Right kidney (tissue), 9 donors: ENCODE data around the gene SGO1.
"Not testable (repeated sequence)": the region's sequence is repeated elsewhere in the genome, so short reads cannot be mapped to it uniquely, and the experiment has no call there.

ENCODE experiments used
- DNase-seq: peaks from one replicate; pipeline ENCODE4 v3.0.0-alpha.2; 2016
- long read RNA-seq, 8 donors: transcript quantifications; one replicate each; lab custom pipeline, GENCODE V29; 2026

SGO1 gene
- long read RNA-seq, donor 1 = 0 reads
- long read RNA-seq, donor 2 = 0 reads
- long read RNA-seq, donor 3 = 0 reads
- long read RNA-seq, donor 4 = 0 reads
- long read RNA-seq, donor 5 = 0 reads
- long read RNA-seq, donor 6, partial matches to known transcripts = 0 of 1 reads
- long read RNA-seq, donor 6, other reads (novel, unspliced or antisense) = 0 of 1 reads
- long read RNA-seq, donor 7 = 0 reads
- long read RNA-seq, donor 8, partial matches to known transcripts = 0 of 1 reads
- long read RNA-seq, donor 8, other reads (novel, unspliced or antisense) = 0 of 1 reads

DNA sequence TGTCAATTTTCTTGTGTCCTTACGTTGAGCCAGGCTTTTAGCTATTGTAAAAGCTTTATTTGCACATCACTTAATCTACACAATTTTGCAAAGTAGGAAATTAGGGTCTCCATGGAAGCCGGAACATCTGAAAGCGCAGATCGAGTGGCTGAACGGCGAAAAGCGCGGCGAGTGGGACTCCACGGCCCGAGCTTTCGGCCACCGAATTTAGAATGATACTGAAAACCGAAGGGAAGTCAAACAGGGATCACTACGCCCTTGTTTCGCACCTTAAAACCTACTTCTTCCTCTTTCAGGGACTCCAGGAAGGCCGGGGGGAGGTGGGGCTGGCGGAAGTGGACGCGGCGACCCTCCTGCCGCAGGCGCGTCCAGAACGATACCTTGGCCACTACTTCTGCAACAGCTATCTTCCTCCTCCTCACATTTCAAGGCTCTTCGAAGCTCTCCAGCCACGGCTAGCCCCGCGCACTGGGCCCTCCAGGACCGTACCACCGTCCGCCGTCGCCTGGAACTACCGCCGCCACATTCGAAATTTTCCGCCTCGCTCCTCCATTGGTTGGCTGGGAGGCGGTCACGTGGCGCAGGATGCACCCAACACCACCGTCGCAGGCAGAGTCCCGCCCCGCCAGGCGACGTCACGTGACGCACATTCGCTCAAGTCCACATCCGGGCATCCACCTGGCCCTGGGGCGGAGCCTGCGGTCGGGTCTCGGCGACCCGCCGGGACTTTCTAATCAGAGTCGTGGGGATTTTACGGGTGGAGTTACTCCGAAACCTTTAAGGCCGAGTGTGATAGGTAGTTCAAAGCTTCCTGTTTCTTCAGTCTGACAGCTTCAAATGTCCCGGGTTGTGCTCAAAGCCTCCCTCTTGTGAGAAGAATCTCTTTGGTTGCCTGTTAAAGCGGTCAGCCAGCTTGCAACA lies at the start of gene SGO1:
Gene SGO1, minus strand, starts transcription at position 528 of the 921 bp plus-strand sequence. CDS start 2,179 bp downstream, outside the sequence.
- DNase-seq = peak; percentile 87

DNA sequence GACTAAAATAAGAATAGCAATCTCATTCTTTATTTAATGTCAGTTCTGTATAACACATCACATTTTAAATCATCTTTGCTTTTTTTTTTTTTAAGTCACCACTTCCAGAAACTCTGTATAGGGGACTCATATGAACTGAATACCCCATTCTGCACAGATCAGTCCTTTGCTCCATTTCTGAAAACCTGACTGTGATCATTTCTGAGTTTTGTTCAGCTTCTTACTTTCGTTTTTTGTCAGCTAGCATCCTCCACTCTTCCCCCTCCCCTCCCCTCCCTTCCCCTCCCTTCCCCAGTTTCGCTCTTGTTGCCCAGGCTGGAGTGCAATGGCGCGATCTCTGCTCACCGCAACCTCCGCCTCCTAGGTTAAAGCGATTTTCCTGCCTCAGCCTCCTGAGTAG lies 49.8 kb upstream of the SGO1 start:
- no peak for DNase-seq

DNA sequence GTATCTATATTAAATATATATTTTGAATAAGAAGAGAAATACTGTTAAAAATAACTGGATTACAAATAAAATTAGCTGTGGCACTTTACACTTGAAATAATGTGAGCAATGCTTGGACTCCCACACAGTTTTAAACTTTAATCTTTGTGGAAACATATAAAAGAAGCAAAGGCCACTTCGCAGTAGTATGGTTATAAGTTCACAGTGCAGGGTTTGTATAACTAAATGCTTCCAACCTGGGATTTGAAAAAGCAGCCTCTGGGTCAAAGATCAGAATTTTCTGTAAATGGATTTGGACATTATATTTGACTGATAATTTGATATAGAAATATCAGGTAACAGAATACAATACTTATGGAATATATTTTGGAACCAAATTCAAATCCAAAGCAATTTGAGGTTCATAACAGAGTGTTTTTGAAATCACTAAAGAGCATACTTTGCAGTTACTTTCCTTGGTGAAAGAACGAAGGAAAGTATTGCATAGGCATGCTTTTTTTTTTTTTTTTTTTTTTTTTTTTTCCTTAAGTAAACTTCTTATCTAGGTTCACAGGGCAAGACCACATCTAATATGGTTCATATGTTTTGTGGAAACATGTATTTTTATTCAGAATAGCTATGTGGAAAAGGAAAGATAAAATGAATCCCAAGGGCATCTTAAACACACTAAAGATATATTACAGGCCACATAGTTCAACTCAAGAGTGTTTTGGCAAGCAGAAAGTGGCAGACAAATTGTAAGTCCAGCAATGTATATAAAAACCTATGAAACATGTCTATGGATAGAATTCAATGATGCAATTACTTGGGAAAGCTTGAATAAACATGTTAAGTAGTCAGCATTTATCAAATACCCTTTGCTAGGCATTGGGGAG lies 47.1 kb upstream of the SGO1 start:
- DNase-seq = peak; percentile 3

DNA sequence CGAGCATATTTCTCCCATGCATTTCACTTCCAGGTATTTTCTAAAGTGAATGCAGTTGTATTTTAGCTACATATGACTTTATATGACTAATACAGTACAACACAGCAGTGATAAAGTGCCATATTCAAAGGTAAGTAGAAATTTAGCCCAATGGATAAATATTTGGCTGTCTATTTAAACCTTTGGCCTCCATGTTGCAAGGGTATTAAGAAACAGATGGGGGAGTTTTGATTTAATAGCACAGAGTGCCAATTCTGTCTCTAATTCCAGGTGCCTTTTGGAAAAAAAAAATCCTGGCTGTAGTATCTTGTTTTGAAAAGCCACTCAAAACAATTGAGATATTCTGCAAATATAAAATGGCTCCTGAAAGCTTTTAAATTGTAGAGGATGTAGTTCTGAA lies 44.9 kb upstream of the SGO1 start:
- DNase-seq = no peak

DNA sequence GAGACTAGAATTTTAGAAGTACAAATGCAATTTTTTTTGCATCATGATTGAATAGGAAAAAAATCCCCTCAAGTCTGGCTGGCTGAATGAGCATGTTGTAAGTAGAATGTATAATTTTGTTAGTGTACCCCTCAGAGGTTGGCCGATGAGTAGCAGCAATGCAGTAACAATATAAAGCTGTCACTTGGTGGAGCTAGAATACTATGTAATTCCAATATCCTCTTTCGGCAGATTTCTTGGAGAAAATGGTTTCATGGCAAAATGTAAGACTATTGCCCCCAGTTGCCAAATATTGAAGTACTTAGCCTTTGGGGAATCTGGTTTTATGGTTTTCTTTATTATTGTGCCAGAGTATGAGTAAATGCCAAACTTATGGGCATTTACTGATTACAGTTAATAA lies 39.8 kb upstream of the SGO1 start:
- DNase-seq = no peak

DNA sequence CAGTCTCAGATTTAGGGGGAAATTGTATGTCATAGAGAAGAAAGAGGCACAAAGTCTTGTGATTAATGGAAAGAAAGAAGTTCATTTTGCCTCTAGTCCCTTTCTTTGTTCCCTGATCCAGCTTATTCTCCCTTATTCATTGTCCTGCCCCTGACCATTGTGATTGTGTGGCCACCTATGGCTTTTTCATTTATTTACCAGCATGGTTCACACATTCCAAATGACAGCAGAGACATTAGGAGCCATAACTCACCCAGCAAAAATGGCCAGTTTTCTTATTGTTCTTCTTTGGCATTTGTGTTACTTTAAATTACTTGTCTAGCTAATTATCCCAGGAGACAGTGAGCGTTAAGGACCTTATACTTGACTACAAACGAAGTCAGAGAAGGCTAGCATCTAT lies 36.3 kb upstream of the SGO1 start:
- DNase-seq = no peak

DNA sequence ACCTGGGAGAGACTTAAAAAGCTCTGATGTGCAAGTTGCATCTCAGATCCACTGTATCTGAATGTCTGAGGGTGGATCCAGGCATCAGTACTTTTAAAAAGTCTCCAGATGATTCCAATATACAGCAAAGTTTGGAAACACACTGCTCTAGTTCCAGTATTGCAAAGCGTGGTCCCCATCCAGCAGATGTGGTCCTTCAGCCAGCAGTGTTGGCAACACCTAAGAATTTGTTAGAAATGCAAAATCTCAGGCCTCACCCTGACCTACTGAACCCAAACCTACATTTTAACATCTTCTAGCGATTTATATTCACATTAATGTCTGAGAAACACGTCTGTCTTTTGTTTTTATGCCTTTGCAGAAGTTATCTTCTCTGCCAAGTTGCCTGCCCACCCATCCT lies 32.2 kb upstream of the SGO1 start:
- no peak for DNase-seq

DNA sequence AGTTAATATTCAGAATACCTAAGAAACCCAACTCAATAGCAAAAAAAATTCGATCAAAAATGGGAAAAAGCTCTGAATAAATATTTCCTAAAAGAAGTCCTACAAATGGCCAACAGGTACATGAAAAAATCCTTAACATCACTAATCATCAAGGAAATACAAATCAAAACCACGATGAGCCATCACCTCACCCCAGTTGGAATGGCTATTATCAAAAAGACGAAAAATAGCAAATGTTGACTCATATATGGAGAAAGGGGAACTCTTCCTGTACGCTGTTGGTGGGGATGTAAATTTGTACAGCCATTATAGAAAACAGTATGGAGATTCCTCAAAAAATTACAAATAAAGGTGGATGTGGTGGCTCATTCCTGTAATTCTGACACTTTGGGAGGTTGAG lies 29.6 kb upstream of the SGO1 start:
- DNase-seq = no peak

DNA sequence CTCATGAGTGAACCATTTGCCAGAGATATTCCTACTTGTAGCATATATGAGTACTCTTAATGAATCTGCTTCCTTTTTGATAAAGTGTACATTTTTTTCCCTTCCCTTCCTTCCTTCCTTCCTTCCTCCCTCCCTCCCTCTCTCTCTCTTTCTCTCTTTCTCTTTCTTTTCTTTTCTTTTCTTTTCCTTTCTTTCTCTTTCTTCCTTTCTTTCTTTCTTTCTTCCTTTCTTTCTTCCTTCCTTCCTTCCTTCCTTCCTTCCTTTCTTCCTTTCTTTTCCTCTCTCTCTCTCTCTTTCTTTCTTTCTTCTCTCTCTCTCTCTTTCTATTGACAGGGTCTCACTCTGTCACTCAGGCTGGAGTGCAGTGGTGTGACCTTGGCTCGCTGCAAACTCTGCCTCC lies 27.5 kb upstream of the SGO1 start:
- DNase-seq = not testable (repeated sequence)

DNA sequence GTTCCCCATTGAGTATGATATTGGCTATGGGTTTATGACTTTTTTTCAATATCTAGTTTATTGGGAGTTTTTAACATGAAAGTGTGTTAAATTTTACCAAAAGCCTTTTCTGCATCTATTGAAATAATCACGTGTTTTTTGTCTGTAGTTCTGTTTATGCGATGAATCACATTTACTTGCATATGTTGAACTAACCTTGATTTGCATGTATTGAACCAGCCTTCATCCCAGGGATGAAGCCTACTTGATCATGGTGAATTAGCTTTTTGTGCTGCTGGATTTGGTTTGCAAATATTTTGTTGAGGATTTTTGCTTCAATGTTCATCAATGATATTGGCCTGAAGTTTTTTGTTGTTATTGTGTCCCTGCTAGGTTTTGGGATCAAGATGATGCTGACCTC lies 21.9 kb upstream of the SGO1 start:
- not testable (repeated sequence) for DNase-seq

DNA sequence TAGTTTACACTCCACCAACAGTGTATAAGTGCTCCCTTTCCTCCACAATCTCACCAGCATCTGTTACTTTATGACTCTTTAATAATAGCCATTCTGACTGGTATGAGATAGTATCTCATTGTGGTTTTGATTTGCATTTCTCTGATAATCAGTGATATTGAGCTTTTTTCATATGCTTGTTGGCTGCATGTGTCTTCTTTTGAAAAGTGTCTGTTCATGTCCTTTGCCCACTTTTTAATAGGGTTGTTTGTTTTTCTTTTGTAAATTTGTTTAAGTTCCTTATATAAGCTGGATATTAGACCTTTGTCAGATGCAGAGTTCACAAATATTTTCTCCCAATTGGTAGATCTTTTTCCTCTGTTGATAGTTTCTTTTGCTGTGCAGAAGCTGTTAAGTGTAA lies 19.9 kb upstream of the SGO1 start:
- not testable (repeated sequence) for DNase-seq

DNA sequence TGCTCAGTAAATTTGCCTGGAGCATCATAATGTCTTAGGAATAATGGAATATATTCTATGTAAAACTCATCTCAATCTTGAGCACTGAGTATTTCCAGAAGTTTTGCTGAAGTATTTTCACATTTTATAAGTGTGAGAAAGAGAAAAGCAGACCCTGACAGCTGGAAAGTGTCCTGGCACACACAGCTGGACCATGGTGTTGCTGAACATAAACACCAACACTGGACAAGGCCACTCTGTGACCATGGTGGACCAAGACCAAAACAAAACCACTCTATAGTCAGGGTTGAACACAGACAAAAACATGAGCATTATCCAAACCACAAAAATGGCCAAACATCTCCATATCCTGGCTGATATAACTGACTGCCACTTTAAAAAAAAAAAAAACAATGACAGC lies 15.1 kb upstream of the SGO1 start:
- no peak for DNase-seq

DNA sequence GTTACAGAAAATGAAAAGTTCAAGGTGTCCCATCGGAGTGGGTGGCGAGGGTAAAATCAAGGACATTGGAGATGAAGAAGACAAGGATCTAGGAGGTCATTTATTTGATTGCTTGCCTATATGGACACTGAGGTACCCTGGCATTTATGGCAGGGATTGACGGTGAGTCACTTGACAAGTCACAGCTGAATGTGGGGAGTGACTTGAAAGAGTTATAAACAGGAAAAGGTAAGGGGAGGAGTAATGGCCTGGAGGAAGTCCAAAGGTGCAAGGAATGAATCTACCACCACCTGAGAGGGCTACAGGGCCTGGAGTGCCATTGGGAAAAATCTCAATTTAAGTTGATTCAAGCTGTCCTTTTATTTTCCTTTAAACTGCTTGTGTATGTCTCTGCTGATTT lies 11.8 kb upstream of the SGO1 start:
- DNase-seq = no peak

DNA sequence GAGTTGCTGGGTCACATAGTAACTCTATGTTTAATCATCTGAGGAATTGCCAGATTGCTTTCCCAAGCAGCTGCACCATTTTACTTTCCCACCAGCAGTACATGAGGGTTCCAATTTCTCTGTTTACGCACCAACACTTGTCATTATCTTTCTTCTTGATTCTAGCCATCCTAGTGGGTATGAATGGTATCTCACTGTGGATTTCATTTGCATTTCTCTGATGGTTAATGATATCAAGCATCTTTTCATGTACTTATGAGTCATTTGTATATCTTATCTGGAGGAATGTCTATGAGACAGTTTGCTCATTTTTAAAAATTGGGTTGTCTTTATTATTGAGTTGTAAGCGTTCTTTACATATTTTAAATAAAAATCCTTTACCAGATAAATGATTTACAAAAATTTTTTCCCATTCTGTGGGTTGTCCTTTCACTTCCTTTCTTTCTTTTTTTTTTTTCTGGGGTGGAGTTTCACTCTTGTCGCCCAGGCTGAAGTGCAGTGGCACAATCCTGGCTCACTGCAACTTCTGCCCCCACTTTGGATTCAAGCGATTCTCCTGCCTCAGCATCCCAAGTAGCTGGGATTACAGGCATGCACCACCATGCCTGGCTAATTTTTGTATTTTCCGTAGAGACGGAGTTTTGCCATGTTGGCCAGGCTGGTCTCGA lies 8.9 kb upstream of the SGO1 start:
- DNase-seq = no peak

DNA sequence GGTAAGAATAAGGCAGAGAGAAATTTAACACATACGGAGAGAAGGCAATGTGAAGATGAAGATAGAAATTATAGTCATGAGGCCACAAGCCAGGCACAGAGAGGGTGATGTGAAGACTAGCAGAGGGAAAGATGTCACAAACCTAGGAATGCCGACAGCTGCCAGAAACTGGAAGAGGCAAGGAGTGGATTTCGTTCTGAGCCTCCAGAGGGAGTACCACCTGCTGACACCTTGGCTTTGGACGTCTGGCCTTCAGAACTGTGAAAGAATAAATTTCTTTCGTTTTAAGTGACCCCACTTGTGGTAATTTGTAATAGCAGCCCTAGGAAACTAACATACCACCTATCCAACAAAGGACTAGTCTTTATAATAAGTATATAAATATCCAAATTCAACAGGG lies 5.0 kb upstream of the SGO1 start:
- no peak for DNase-seq

DNA sequence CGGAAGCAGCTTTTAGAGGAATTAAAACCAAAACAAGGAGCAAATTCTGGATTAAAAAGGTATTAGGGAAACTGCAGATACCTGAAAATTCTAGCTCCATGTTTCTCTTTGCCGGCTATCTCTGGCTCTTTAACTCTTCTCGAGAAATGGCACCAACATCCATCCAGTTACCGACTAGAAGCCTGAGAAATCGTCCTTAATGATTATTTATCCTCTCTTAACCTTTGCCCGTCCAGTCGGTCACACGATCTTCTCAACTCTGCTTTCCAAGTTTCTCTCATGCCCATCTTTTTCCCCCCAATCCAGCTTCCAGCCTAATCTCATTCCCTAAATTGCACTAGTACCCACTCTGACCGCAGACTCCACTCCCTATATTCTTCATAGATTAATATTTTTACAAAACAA lies 596 bp upstream of the SGO1 start:
- no peak for DNase-seq

DNA sequence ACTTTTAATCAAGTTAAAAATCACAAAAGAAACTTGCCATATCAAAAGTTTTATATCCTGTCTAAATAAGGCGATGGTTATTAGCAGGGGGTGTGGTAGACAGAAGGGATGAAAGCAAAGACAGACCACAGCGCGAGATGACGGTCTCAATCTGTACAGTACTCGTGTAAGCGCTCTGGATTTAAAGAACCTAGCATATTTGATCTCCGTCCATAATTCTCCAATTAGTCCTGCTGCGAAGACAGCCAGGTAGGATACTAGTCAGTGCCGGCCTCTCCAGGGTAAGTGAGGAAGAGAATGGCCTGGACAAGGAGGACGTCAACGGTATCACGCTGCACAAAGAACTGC lies 701 bp downstream of the SGO1 start:
- no peak for DNase-seq

DNA sequence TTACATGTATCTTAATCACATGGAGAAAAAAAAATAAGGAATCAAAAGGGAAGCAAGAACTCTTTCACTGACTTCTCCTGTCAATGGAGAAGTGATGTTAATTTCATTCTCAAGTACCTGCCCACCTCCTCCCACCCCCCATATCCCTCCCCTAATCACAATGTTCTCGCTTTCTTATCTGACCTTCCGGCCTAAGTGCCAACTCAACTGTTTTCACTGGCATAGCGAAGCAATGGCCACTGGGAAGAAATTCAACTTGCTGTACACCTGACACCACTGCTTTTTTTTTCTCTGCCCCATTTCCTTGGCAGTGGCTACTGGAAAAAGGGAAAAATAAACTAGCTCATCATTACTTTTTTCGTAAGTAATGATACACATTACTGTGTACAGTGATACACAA lies 3.8 kb downstream of the SGO1 start:
- DNase-seq = no peak

DNA sequence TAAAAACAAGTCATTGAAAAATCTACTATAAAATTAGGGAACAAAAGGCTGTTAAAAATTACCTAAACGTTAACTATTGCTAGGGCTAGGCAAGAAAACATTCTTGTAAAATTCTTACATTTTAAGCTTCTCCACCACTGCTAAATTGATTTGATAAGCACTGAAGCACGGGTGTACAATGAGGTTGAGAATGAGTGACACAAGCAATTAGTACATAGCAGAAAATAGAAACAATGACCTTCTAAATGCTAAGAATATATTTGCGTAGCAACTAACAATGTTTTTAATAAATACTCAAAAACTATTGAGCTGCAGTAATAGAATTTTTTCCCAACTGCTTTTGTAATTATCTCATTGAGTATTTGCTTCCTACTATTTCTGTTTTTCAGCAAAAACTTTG lies 4.7 kb downstream of the SGO1 start:
- DNase-seq = no peak

DNA sequence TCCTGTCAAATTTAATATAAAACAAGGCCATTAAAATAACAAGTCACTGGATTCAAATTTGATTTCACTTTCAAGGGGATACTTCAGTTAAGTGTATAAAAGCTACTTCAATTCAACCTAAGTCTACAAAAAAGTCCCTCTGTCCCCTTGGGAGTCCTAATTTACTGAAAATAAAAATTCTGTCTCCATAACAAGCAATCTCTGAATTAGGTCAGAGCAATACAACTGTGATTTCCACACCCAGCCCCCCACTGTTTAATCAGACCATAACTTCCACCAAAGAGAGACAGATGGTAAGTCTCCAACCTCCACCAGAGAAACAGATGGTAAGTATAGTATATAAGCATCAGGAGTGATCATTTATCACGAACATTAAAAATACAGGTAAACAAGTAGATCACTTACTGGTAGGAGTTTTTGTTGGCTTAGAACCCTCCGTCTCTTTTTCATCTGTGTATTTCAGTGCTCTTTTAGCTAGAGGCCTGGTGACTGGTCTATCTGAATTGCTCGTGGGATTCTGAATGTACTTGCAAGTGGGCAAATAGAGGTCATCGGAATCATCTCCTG lies 12.1 kb downstream of the SGO1 start:
- no peak for DNase-seq

DNA sequence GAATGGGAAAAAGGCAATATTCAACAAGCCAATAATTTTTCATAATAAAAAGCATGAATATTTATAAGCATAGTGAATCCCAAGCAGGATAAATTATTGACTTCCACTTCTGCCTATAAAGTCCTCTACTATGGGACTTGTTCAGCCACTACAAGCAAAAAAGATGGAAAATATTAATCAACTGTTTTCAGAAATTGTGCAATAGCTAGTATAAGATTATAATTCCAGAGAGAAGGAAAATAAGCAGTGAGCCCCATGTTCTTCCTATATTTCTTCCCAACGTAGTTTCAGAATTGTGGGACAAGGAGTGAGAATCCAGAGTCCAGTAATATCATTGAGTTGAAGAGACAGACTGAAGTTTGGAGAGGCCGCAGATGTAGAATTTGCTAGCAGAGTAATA lies 24.3 kb downstream of the SGO1 start:
- DNase-seq = no peak

DNA sequence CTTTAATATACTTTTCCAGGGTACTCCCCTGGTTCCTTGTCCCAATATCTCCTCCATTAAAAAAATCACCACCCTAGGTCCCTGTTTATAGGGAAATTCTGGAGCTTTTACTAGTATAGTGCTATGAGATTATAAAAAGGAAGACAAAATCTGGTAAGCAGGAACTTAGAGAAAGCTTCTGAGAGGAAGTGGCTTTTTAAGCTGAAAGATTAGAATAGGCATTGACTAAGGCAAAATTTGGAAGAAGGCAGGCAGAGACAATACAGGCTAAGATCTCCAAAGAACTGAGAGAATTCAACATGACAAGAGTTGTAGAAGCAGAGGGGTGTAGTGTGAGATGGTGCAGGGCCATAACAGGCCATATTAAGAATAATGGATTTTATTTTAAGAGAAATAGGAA lies 25.8 kb downstream of the SGO1 start:
- DNase-seq = no peak
